GM19023 (cell line): ENCODE data around the gene PMM1.
A peak's percentile ranks its signal among the peaks of the same experiment; 100 is the strongest.
"Not testable (repeated sequence)": the region's sequence is repeated elsewhere in the genome, so short reads cannot be mapped to it uniquely, and the experiment has no call there.

Source experiments
- ATAC-seq: cut with Tn5 transposase; IDR thresholded peaks from one replicate; pipeline ENCODE4 v1.9.1; 2021; ENCODE audit warnings: mild to moderate bottlenecking, moderate library complexity; ENCODE audit not compliant: unreplicated experiment

Gene PMM1

GRCh38 chr22:41589391-41590241, at the start of gene PMM1:
TSS of gene PMM1 (minus strand) at chr22:41589840. CDS start at chr22:41589805, 35 bp downstream.
- peak; percentile 88 for ATAC-seq

GRCh38 chr22:41638748-41639147, 49.1 kb upstream of the PMM1 start:
- ATAC-seq = no peak

GRCh38 chr22:41638124-41638523, 48.5 kb upstream of the PMM1 start:
- no peak for ATAC-seq

GRCh38 chr22:41637623-41638022, 48.0 kb upstream of the PMM1 start:
- ATAC-seq = not testable (repeated sequence)

GRCh38 chr22:41636467-41636866, 46.8 kb upstream of the PMM1 start:
- ATAC-seq = no peak

- not testable (repeated sequence) for ATAC-seq
Observed at GRCh38 chr22:41634610-41635009, 45.0 kb upstream of the PMM1 start.

GRCh38 chr22:41631615-41632014, 42.0 kb upstream of the PMM1 start:
- not testable (repeated sequence) for ATAC-seq

GRCh38 chr22:41631115-41631514, 41.5 kb upstream of the PMM1 start:
- ATAC-seq = not testable (repeated sequence)

- ATAC-seq = no peak
Observed at GRCh38 chr22:41625577-41625976, 35.9 kb upstream of the PMM1 start.

- no peak for ATAC-seq
Observed at GRCh38 chr22:41621911-41622179, 32.2 kb upstream of the PMM1 start.

- peak; percentile 89 for ATAC-seq
Observed at GRCh38 chr22:41621099-41621910, 31.7 kb upstream of the PMM1 start, which contains the start of gene XRCC6. TSS of gene XRCC6 (plus strand) at chr22:41621295. CDS start at chr22:41622005, 710 bp downstream.

GRCh38 chr22:41620589-41621098, 31.0 kb upstream of the PMM1 start, which contains the start of gene DESI1:
TSS of gene DESI1 (minus strand) at chr22:41621043. CDS start at chr22:41620839, 204 bp downstream.
- peak; percentile 30 for ATAC-seq

GRCh38 chr22:41619979-41620588, 30.4 kb upstream of the PMM1 start:
- ATAC-seq = no peak

GRCh38 chr22:41613456-41613855, 23.8 kb upstream of the PMM1 start:
- ATAC-seq = no peak

GRCh38 chr22:41612603-41613306, 23.1 kb upstream of the PMM1 start:
- ATAC-seq = no peak

- ATAC-seq = no peak
Observed at GRCh38 chr22:41608386-41608785, 18.7 kb upstream of the PMM1 start.

- ATAC-seq = peak; percentile 81
Observed at GRCh38 chr22:41603873-41604332, 14.3 kb upstream of the PMM1 start.

GRCh38 chr22:41600976-41601375, 11.3 kb upstream of the PMM1 start:
- no peak for ATAC-seq

GRCh38 chr22:41598891-41599635, 9.4 kb upstream of the PMM1 start:
- no peak for ATAC-seq

GRCh38 chr22:41598081-41598480, 8.4 kb upstream of the PMM1 start:
- ATAC-seq = no peak
